Measurements from ENCODE around the gene AKIP1. TPM values are rescaled to one million over a fixed set of nuclear protein-coding genes. Genes with fewer than 3 reads are reported as not detected.
A peak's percentile ranks its signal among the peaks of the same experiment; 100 is the strongest.

The AKIP1 gene
- total RNA-seq, 2 experiments from 2014 or later = 25.2 to 28.2 TPM

DNA sequence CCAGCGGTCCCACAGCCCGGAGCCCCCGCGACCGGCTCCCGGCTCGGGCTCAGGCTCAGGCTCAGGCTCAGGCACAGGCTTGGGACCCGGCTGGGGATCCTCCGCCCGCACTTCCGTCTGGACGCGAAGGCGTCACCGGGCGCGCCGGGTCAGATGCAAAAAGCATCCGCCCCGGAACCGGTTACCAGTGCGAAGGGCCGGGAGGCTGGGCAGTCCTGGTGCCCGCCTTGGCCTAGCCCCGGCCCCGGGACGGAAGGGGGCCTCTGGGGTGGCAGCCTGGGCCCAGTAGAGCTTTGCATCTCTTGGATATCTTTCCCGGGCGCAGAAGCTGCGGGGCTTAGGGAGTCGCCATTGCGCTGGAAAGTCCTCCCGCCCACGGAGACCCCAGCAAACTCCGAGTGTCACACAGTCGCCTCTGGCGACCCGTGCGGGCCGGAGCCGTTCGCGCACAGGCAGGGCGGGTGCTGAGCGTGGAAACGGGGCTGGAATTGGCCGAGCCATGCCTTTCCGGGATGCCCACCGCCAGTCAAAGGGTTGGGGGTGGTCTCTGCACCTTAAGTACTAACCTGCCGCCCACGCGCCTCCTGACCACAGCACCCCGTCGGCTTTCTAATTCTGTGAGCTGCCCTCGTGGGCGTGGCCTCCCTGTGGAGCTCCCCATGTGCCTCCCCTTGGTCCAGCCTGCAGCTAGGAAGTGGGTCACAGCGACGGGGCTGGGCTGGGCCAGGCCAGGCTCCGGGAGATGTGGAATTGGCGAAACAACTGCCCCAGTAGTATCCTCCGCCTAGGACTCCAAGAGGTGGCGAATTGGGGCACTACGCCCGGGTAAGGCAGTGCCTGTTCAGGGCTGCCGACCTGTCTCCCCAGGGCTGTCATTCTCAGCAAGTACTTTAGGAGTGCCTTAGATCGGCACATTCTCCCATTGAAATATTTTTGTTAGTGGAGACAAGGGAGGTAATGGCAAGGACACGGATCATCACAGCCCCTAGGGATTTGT, 53.6 kb downstream of the AKIP1 start, which contains the start of gene TMEM9B:
Gene TMEM9B, minus strand, starts transcription at position 119 of the 997 bp plus-strand sequence. CDS start 129 bp downstream, outside the sequence.
- peaks cover 6% of the 10 kb centered on the region; the same call in 1 of the 2 replicates for H3K36me3 ChIP-seq (ENCODE audit: insufficient read depth, low read length)
- 0 out of 2 replicates have a peak, but pooled peaks cover 6% of the 10 kb centered on the region for H4K20me1 ChIP-seq (ENCODE audit: insufficient read depth, low read length)
- ChIA-PET CTCF (ENCODE audit: unreplicated experiment) (interaction anchor here (0.6 kb wide), 1 partner anchor 650 kb away, joined by 3 read pairs; no protein-coding TSS in a partner anchor), POLR2A (interaction anchor here (0.6 to 1.4 kb wide), 10 partner anchors 11 to 612 kb away, joined by 3 to 9 read pairs (median 4); partner anchors contain the start of genes RPL27A and TRIM66)
- H3K9me3 ChIP-seq (ENCODE audit: low read length) = no peaks in the 10 kb centered on the region
- peaks cover 20% of the 10 kb centered on the region for H3K4me1 ChIP-seq (ENCODE audit: insufficient read depth, low read length, poor library complexity, severe bottlenecking)
- peak; percentile 88 for DNase-seq (ENCODE audit: low spot score)
- H3K79me2 ChIP-seq (ENCODE audit: insufficient read depth, low read depth, low read length) = peaks cover 32% of the 10 kb centered on the region
- H3K4me2 ChIP-seq (ENCODE audit: low read length) = peak within 1 kb of the TSS; percentile 98
- H2AFZ ChIP-seq (ENCODE audit: low read length) = peak within 1 kb of the TSS; percentile 69
- H3K9me2 ChIP-seq (ENCODE audit: insufficient read depth, low read length) = no peaks in the 10 kb centered on the region
- peak within 1 kb of the TSS; percentile 88 for H3K4me3 ChIP-seq (ENCODE audit: low read depth, low read length, poor library complexity, severe bottlenecking)
- BruUV-seq (replicated peaks) = TSS peak; percentile 58
- TF ChIP-seq, protein P1, sequence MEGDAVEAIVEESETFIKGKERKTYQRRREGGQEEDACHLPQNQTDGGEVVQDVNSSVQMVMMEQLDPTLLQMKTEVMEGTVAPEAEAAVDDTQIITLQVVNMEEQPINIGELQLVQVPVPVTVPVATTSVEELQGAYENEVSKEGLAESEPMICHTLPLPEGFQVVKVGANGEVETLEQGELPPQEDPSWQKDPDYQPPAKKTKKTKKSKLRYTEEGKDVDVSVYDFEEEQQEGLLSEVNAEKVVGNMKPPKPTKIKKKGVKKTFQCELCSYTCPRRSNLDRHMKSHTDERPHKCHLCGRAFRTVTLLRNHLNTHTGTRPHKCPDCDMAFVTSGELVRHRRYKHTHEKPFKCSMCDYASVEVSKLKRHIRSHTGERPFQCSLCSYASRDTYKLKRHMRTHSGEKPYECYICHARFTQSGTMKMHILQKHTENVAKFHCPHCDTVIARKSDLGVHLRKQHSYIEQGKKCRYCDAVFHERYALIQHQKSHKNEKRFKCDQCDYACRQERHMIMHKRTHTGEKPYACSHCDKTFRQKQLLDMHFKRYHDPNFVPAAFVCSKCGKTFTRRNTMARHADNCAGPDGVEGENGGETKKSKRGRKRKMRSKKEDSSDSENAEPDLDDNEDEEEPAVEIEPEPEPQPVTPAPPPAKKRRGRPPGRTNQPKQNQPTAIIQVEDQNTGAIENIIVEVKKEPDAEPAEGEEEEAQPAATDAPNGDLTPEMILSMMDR (conservative IDR thresholded peaks at IDR 0.05; ENCODE audit: low read length) = no peak
- no peak for TF ChIP-seq EZH2phosphoT487 (IDR thresholded peaks at IDR 0.05; ENCODE audit: borderline replicate concordance, low read depth, low read length)
- peak within 1 kb of the TSS; percentile 60 for H3K27ac ChIP-seq (ENCODE audit: low read depth, low read length, poor library complexity, severe bottlenecking)
- intact Hi-C loops (cut with micrococcal nuclease; ENCODE audit: unreplicated experiment) = loop anchor here (1.0 to 2.0 kb wide), 4 partner anchors 53 to 496 kb away; partner anchors contain the start of genes AKIP1, TMEM41B and ZNF143

DNA sequence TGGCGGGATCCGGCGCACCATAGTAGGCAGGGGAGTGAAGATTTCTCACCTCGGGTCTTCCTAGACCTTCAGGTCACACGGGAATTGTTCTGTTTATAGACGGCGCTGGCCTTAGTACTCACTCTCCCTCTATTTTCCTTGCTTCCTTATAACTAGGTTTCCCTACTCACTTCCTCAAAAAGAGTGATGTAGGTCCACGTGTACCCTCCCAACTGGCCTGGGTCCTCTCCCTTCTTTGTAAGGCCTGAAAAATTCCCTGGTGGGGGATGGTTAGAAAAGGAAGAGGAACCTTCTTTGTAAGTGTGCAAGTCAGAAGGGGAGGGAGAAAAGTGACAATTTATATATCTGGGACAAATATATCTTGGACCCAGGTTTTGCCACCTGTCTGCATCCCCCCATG, 56.2 kb downstream of the AKIP1 start:
- POLR2A ChIA-PET = interaction anchor here (0.7 kb wide), 1 partner anchor 288 kb away, joined by 5 read pairs; no protein-coding TSS in a partner anchor

More for the DNA sequence above, 56.2 kb downstream of the AKIP1 start:
- Histone ChIP-seq H3K36me3 (ENCODE audit: insufficient read depth, low read length) (no peaks in the 10 kb centered on the region; the same call in 1 of the 2 replicates), H4K20me1 (ENCODE audit: insufficient read depth, low read length) (0 out of 2 replicates have a peak, but pooled peaks cover 3% of the 10 kb centered on the region), H2AFZ (ENCODE audit: low read length) (no peak overlapping the region), H3K4me2 (ENCODE audit: low read length) (no peak overlapping the region), H3K4me1 (ENCODE audit: insufficient read depth, low read length, poor library complexity, severe bottlenecking) (peaks cover 18% of the 10 kb centered on the region), H3K9me3 (ENCODE audit: low read length) (no peaks in the 10 kb centered on the region), H3K9me2 (ENCODE audit: insufficient read depth, low read length) (no peaks in the 10 kb centered on the region), H3K27ac (ENCODE audit: low read depth, low read length, poor library complexity, severe bottlenecking) (no peak overlapping the region), H3K79me2 (ENCODE audit: insufficient read depth, low read depth, low read length) (peaks cover 17% of the 10 kb centered on the region), H3K4me3 (ENCODE audit: low read depth, low read length, poor library complexity, severe bottlenecking) (no peak overlapping the region)
- intact Hi-C loops (cut with micrococcal nuclease; ENCODE audit: unreplicated experiment) = no loop called here
- CTCF ChIA-PET (ENCODE audit: unreplicated experiment) = no interaction called here
- TF ChIP-seq, protein P1 (conservative IDR thresholded peaks at IDR 0.05; ENCODE audit: low read length) = no peak
- TF ChIP-seq EZH2phosphoT487 (IDR thresholded peaks at IDR 0.05; ENCODE audit: borderline replicate concordance, low read depth, low read length) = no peak
- no TSS peak for BruUV-seq (replicated peaks)
- DNase-seq (ENCODE audit: low spot score) = no peak

Small RNA genes within 50 kb of the gene (small RNA-seq; reads per million reads assigned to genes)
- gene RF00019 = not detected

Other genes starting within 250 kb of the AKIP1 start
- 4.4 and 16.4 TPM in 2 replicates for gene TRIM66, start 228.5 kb upstream of the AKIP1 start, total RNA-seq (2014; rRNA removed; shearing (Covaris generic))
- gene TRIM66, start 228.5 kb upstream of the AKIP1 start, total RNA-seq (2022) = 19.0 and 20.8 TPM in 2 replicates
- gene RPL27A, start 228.4 kb upstream of the AKIP1 start, total RNA-seq (2014; rRNA removed; shearing (Covaris generic)) = 2,753 and 3,468 TPM in 2 replicates
- 1,593 and 1,611 TPM in 2 replicates for gene RPL27A, start 228.4 kb upstream of the AKIP1 start, total RNA-seq (2022)
- not detected in 2 replicates for gene C11orf16, start 21.8 kb downstream of the AKIP1 start, total RNA-seq (2014; rRNA removed; shearing (Covaris generic))
- gene C11orf16, start 21.8 kb downstream of the AKIP1 start, total RNA-seq (2022) = not detected in 2 replicates
- gene ASCL3, start 31.8 kb downstream of the AKIP1 start, total RNA-seq (2014; rRNA removed; shearing (Covaris generic)) = not detected in 2 replicates
- gene ASCL3, start 31.8 kb downstream of the AKIP1 start, total RNA-seq (2022) = not detected in 2 replicates
- 8.5 and 13.4 TPM in 2 replicates for gene TMEM9B, start 53.3 kb downstream of the AKIP1 start, total RNA-seq (2014; rRNA removed; shearing (Covaris generic))
- 13.0 and 14.8 TPM in 2 replicates for gene TMEM9B, start 53.3 kb downstream of the AKIP1 start, total RNA-seq (2022)
- not detected in 2 replicates for gene NRIP3, start 92.8 kb downstream of the AKIP1 start, total RNA-seq (2014; rRNA removed; shearing (Covaris generic))
- not detected in 2 replicates for gene NRIP3, start 92.8 kb downstream of the AKIP1 start, total RNA-seq (2022)
- not detected in 2 replicates for gene SCUBE2, start 180.4 kb downstream of the AKIP1 start, total RNA-seq (2014; rRNA removed; shearing (Covaris generic))
- gene SCUBE2, start 180.4 kb downstream of the AKIP1 start, total RNA-seq (2022) = not detected in 2 replicates

Data from OCI-LY7 (cell line).